RCC 7860 (cell line): ENCODE measurements around the gene TAP2.
"Not testable (repeated sequence)": the region's sequence is repeated elsewhere in the genome, so short reads cannot be mapped to it uniquely, and the experiment has no call there.

Source experiments
- DNase-seq: peaks from one replicate; pipeline ENCODE4 v3.0.0-alpha.2; 2015; ENCODE audit warnings: low spot score
- FAIRE-seq: peaks from 2 replicates; lab custom pipeline; 2012; peaks lifted over from hg19 to GRCh38; lab: Jason Lieb, UNC

Gene TAP2

DNA sequence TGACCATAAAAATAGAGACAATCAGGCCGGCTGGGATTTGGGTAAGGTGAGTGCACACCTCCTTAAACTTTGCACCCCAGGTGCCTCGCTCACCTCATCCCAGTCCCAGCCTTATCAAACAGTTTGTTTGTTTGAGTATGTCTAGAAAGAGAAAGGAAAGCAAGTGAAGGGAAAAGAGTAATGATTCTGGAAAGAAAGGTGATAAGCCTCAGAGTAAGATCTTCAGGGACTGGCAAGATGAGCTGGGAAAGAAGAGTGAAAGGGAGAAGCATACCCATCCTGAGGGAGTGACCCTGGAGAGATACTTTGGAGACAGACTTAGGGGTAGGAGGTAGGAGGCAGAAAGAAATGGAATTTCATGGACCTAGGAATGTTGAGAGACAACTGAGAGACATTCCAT, 1.7 kb downstream of the TAP2 start:
- no peak for FAIRE-seq
- DNase-seq: no peak

- DNase-seq (no peak), FAIRE-seq (no peak)
Observed at GRCh38 chr6:32835167-32835893, 3.2 kb downstream of the TAP2 start.

DNA sequence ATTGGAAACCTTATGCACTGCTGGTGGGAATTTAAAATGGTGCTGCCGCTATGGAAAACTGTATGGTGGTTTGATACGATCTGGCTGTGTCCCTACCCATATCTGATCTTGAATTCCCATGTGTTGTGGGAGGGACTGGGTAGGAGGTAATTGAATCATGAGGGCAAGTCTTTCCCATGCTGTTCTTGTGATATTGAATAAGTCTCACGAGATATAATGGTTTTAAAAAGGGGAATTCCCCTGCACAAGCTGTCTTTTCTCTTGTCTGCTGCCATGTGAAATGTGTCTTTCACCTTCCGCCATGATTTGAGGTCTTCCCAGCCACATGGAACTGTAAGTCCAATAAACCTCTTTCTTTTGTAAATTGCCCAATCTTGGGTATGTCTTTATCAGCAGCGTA, 4.9 kb downstream of the TAP2 start:
- FAIRE-seq: no peak
- no peak for DNase-seq

- DNase-seq: no peak
- no peak for FAIRE-seq
Observed at GRCh38 chr6:32832535-32832934, 6.0 kb downstream of the TAP2 start.

GRCh38 chr6:32830936-32831335, 7.6 kb downstream of the TAP2 start:
- FAIRE-seq: no peak
- no peak for DNase-seq

DNA sequence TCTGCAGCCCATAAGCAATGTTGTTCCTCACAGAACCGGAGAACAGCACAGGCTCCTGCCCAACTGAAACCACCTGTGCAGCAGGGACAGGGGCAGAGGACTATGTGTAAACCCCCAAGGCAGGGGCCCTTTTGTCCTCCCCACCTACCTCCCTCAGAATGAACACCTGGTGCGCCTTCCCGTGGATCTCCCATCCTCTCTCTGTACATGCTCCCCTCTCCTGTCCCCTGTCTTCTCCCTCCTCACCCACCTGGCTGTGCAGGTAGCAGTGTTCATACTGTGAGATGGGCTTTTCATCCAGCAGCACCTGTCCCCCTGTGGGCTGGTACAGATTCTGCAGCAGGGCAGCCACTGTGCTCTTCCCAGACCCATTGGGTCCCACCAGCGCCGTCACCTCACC, 8.5 kb downstream of the TAP2 start:
- no peak for FAIRE-seq
- DNase-seq: no peak

DNA sequence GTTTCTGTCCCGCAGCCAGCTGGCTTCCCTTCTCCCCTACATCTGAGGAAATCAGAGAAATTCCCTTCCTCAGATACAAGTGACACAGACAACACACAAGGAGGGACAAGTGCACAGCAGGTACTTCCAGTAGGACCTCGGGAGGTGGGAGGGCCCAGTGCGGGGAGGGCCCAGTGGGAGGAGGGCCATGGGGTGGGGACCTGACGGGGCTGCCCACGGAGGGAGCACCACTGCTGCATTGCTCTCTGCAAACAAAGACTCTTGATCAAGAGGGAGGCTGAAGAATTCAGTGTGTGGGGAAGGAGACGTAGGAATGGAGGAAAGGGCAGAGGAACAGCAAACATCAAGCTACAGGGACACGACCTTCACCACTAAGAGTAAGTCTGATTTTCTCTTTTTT, 9.0 kb downstream of the TAP2 start:
- DNase-seq (no peak), FAIRE-seq (no peak)

GRCh38 chr6:32827025-32827424, 11.5 kb downstream of the TAP2 start:
- DNase-seq: no peak
- no peak for FAIRE-seq

DNA sequence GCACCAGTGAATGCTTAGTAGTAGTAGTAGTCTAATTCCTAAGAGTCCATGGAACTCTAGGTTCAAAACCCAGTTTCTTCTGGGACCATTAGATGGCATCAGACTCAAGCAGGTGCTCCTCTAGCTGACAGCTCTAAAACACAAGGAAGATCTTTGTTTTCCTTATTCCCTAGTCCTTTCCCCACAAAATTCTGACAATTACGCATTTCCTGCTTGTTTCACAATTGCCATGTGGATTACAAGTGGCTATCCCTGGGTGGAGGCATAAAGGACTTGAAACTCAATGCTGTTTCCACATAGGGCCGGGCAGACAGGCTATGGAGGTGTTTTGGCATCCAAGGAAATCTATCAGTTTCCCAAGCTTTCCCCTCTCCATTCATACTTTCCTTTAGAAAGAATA, 12.6 kb downstream of the TAP2 start:
- no peak for DNase-seq
- FAIRE-seq: no peak

GRCh38 chr6:32819729-32820128, 18.8 kb downstream of the TAP2 start:
- FAIRE-seq: peak; percentile 90

DNA sequence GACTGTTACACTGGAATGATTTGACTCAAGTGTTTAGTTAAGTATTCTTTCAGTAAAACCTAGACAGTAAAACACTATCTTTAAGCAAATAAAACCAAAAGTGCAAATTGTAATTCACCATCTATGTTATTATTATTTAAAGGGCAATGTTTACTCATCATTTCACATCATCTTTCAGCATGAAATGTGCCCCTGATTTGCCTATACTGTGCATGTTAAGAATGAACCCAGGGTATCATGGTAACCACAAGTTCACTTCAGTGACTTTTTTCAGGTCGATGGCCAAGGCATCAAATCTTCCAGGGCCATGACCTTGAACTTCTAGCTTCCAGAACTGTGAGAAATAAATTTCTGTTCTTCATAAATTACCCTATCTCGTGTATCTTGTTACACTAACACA, 19.7 kb downstream of the TAP2 start:
- FAIRE-seq (no peak), DNase-seq (no peak)

More at GRCh38 chr6:32819729-32820128, 18.8 kb downstream of the TAP2 start:
- peak; percentile 87 for DNase-seq

GRCh38 chr6:32816746-32817204, 21.8 kb downstream of the TAP2 start, which contains the start of gene HLA-DOB:
Gene HLA-DOB, minus strand, starts transcription at chr6:32817002. Its CDS starts 51 bp downstream, at chr6:32816951.
- no peak for DNase-seq

GRCh38 chr6:32815996-32816395, 22.5 kb downstream of the TAP2 start:
- FAIRE-seq: no peak
- DNase-seq: no peak

More at GRCh38 chr6:32816746-32817204, 21.8 kb downstream of the TAP2 start, which contains the start of gene HLA-DOB:
- FAIRE-seq: no peak

GRCh38 chr6:32815115-32815514, 23.4 kb downstream of the TAP2 start:
- no peak for FAIRE-seq
- DNase-seq: peak; percentile 22

GRCh38 chr6:32814145-32814544, 24.4 kb downstream of the TAP2 start:
- FAIRE-seq: no peak
- no peak for DNase-seq

- DNase-seq: no peak
- no peak for FAIRE-seq
Observed at GRCh38 chr6:32809171-32809570, 29.4 kb downstream of the TAP2 start.

GRCh38 chr6:32807020-32807580, 31.4 kb downstream of the TAP2 start:
- no peak for DNase-seq
- no peak for FAIRE-seq

DNA sequence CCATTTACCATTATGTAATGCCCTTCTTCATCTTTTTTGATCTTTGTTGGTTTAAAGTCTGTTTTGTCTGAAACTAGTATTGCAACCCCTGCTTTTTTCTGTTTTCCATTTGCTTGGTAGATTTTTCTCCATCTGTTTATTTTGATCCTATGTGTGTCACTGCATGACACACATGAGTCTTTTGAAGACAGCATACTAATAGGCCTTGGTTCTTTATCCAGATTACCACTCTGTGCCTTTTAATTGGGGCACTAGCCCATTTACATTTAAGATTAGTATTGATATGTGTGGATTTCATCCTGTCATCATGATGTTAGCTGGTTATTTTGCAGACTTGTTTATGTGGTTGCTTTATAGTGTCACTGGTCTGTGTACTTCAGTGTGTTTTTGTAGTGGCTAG, 33.1 kb downstream of the TAP2 start:
- FAIRE-seq, DNase-seq: not testable (repeated sequence)

DNA sequence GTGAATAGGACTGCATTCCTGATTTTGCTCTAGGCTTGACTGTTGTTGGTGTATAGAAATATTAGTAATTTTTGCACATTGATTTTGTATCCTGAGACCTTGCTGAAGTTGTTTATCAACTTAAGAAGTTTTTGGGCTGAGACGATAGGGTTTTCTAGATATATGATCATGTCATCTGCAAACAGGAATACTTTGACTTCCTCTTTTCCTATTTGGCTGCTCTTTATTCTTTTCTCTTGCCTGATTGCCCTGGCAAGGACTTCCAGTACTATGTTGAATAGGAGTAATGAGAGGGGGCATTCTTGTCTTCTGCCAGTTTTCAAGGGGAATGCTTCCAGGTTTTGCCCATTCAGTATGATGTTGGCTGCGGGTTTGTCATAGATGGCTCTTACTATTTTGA, 35.1 kb downstream of the TAP2 start:
- FAIRE-seq (no peak), DNase-seq (no peak)

GRCh38 chr6:32799740-32800139, 38.8 kb downstream of the TAP2 start:
- FAIRE-seq: no peak
- no peak for DNase-seq

DNA sequence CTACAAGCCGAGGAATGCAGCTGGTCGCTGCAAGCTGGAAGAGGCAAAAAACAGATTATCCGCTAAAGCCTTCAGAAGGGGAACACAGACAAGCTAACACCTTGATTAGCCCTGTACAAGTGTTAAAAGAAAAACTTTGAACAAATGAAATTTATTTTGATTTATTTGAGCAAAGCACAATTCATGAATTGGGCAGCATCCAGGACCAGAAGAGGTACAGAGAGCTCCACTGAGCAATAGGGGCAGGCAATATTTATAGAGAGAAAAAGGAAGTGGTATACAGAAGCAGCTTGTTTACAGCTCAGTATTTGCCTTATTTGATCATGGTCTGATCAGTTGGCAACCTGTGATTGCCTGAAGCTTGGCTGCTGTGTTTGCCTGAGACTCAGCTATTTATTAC, 39.4 kb downstream of the TAP2 start:
- FAIRE-seq: no peak

More for the DNA sequence above, 39.4 kb downstream of the TAP2 start:
- DNase-seq: no peak
